ENCODE measurements around the gene ADAMTS17.

GRCh38 chr15:100332231-100332630, 9.5 kb downstream of the ADAMTS17 start:
- TF ChIP-seq CTCF (IDR thresholded peaks at IDR 0.05) = no peak
- no peak for TF ChIP-seq POLR2A (IDR thresholded peaks at IDR 0.05)
